ENCODE measurements around the gene SH3BP5L.
A peak's percentile ranks its signal among the peaks of the same experiment; 100 is the strongest.

The SH3BP5L gene
- total RNA-seq, result 29.1 to 59.2 (median 43.7) reads per million in 3 experiments

DNA sequence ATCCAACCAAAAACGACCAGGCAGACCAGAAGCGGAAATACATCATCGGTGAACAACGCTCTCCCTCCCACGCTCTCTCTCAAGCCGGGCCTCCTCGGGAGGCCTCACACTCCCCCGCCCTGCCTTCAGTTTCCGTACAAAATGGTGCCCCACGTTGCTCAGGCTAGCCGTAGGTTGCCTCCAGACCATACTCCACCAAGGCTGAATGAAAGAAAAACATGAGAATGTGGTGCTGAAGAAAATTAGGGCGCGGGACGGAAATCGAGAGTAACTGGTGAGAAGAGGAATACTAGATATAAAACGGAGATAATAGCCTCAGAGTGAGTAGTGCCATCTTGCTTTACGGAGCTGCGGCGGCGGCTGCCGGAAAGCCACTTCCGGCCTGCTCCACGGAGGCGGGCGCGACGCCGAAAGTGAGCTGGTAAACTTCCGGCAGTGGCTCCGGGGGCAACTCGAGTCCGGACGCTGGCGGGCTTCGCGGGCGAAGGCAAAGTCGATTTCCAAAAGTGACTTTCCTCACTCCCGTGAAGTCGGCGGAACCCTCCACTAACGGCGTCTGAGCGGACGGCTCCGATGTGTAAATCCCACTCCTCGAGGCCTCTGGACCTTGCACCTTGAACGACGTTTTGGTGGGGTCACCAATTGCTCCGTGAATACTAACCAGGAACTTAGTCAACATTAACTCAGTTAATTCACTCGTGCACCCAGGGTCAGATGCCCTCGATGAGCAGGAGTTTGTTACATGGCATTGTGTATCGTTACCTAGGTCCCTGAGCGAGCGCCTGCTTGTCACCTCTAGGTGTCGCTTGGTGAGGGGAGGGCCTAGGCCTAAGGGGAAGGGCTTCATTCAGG is at the start of gene SH3BP5L:
Gene SH3BP5L, minus strand, starts transcription at position 7 of the 852 bp plus-strand sequence. CDS start 980 bp downstream, outside the sequence.
- DNase-seq, result peak; percentile 93

GRCh38 chr1:248873993-248874533 is 48.3 kb upstream of the SH3BP5L start:
- peak; percentile 90 for DNase-seq

GRCh38 chr1:248873409-248873992 is 47.8 kb upstream of the SH3BP5L start:
- peak; percentile 89 for DNase-seq

DNA sequence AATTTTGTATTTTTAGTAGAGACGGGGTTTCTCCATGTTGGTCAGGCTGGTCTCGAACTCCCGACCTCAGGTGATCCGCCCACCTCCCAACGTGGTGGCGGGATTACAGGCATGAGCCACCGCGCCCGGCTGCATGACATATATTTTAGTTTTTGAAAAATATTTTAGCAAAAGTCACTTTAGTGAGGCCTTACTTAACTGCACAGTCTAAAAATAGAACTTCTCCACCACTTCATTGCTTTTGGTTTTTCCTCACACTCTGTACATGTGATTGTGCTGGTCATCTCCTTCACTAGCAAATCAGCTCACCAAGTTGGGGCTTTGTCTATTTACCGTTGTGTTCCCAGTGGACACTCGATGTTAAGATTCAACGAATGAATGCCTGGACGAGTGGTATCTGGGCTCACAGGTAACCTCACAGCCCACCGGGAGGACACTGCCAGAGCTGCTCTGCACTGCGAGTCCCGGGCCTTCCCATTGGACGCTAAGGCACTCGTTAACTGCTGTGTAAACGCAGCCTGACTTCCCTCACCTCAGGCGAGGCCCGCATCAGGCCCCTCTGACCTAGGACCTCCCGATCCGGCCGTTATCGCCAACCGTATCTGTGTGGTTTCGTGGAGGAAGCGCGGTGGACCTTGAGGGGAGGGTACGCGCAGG is 47.2 kb upstream of the SH3BP5L start:
- peak; percentile 39 for DNase-seq

- no peak for DNase-seq
Measured at GRCh38 chr1:248871837-248872401, 46.2 kb upstream of the SH3BP5L start.

- DNase-seq, result peak; percentile 71
Measured at GRCh38 chr1:248862998-248863881, 37.5 kb upstream of the SH3BP5L start.

DNA sequence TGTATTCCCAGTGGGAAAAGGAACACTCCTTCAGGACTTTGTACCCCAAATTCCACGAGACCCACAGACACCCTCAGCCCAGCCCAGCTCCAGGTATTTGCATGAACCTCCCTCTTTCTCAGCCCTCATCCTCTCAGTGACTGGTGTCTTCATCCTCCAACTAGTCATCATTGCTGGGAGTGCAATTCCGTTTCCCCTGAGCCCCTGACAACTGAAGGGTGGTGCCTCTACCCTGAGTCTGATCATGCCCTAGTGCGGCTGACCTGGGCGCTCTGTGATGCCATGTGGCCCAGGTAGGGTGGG is 36.9 kb upstream of the SH3BP5L start:
- no peak for DNase-seq

- DNase-seq, result no peak
Measured at GRCh38 chr1:248861616-248862015, 35.9 kb upstream of the SH3BP5L start.

DNA sequence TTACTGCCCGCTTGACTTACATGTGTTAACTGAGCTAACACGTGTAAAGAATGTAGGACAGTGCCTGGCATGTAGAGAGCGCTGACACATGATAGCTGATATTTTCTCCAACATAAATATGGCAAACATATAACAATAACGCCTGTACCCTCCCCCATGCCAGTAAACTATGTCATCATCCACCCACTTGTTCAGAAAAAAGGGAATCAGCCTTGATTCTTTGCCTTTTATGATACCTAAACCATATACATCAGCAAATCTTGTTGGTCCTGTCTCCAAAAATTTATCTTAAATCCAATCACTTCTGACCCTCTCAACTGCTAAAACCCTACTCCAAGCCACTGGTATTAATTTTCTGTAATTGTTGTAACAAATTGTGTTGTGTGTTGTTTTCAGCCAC is 34.3 kb upstream of the SH3BP5L start:
- no peak for DNase-seq

GRCh38 chr1:248858891-248859889 is 33.5 kb upstream of the SH3BP5L start, which contains the start of gene ZNF692:
Gene ZNF692 (minus strand): TSS chr1:248859085. CDS start chr1:248858309, 776 bp downstream.
- DNase-seq, result peak; percentile 98

DNA sequence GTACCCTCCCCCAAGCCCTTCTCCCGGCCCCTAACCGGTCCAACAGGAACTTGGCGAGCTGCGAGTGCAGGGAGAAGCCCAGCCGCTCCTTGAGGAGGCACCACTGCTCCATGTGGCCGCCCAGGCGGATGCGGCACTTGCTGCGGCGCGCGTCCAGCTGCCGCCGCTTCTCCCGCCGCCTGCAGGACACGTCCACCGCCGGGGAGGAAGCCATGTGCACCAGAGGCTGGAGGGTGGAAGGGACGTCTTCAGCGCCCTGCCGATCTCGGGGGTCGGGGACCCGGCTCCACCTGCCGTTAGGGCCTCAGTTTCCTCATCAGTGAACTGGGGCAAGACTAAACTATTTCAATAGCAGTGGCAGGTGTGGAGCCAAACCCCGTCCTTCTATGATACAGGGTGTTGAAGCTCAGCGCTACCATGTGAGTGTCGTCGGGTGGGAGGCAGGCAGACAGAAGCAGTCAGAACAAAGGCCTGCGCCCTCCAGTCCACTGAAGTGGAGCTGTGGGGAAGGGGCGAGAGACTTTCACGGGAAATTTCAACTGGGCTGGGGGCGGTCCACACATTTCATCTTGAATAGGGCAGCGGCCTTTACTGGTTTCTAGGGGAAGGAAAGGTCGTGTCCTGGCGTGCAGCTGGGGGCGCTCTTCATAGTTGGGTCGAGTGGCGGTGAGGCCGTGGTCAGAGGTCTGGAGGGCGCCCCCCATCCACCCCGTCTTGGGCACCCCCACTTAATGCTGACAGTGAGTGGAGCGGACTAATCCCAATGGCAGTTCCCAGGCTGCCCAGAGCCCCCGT is 32.6 kb upstream of the SH3BP5L start:
- DNase-seq, result no peak

GRCh38 chr1:248857749-248858095 is 32.0 kb upstream of the SH3BP5L start:
- no peak for DNase-seq

DNA sequence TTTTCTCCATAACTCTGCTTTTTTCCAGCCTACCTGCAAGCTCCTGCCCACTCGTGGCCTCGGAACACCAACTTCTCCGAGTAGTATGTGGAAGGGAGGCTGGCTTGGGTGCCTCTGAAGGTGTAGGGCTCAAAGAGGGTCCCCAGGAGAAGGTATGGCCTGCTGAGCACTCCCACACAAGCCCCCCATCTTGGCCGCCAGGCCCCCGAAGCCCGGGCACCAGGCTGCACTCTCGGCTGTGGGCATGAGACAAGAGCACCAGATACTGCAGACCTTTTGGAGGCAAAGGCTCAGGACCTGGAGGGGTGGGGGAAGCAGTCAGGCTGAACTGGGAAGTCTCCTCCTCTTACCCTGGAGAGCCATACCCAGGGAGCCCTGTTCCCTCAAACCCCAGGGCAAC is 31.5 kb upstream of the SH3BP5L start:
- no peak for DNase-seq

GRCh38 chr1:248856176-248856575 is 30.5 kb upstream of the SH3BP5L start:
- DNase-seq, result no peak

GRCh38 chr1:248855580-248855979 is 29.9 kb upstream of the SH3BP5L start:
- DNase-seq, result no peak

DNA sequence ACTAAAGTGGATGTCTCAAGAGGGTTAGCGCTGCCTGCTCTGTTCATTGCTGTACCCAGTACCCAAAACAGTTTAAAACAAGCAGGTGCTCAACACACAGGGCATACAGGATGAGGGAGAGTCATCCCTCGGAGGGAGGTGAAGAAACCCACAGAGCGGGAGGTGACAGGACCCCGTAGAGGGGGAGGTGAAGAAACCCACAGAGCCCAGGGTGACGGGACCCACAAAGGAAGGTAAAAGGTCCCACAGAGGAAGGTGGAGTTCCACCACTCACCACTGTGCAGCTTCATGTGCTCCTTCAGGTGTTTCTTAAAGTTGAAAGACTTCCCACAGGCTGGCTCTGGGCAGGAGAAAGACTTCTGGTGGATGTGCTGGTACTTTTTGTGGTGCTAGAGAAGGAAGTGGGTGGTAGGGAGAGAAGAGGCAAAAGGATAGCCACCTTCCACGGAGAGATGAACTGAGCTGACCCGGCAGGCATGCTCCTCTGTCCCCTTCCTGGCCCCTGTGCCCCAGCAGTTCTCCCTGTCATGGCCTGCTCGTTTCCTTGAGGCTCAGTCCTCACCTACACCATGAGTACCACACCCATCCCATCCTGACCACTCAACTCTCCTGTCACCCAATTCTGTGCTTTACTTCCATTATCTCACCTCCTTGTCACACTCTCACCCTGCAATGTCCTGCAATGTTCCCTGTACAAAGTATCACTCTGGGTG is 28.1 kb upstream of the SH3BP5L start:
- DNase-seq, result no peak

- DNase-seq, result no peak
Measured at GRCh38 chr1:248852481-248853405, 27.0 kb upstream of the SH3BP5L start.

- no peak for DNase-seq
Measured at GRCh38 chr1:248851390-248851789, 25.7 kb upstream of the SH3BP5L start.
